ENCODE measurements around the gene SET.

- TF ChIP-seq JUN (CRISPR knock-in tag; IDR thresholded peaks at IDR 0.05) = no peak
- TF ChIP-seq MTF2 (CRISPR knock-in tag; IDR thresholded peaks at IDR 0.05; ENCODE audit: borderline replicate concordance) = no peak
Observed at GRCh38 chr9:128718475-128718874, 29.5 kb downstream of the SET start.
